PC-9 (cell line): ENCODE data around the gene MAFB. TPM values are rescaled to one million over a fixed set of nuclear protein-coding genes. Genes with fewer than 3 reads are reported as not detected.
A peak's percentile ranks its signal among the peaks of the same experiment; 100 is the strongest.

Experiments used
- BruUV-seq: library from RNA; stranded (reverse); fragments of 400-500 nt; replicated peaks from 2 replicates; lab custom pipeline; 2021; lab: Mats Ljungman, UMichigan
- CTCF ChIA-PET: fragments of 300-600 bp; sonication (Branson Sonifier 250); formaldehyde crosslinking; loops from one replicate; lab custom pipeline; 2022; ENCODE audit warnings: antibody characterized with exemption; lab: Charles Lee
- POLR2A ChIA-PET: fragments of 300-600 bp; sonication (Branson Sonifier 250); formaldehyde crosslinking; loops from one replicate; lab custom pipeline; 2022; ENCODE audit warnings: antibody characterized with exemption; ENCODE audit not compliant: unreplicated experiment; lab: Charles Lee
- DNase-seq, 2 experiments: peaks; one replicate each; pipeline versions ENCODE4 v3.0.0 to v3.0.0-alpha.2; 2015 to 2022; ENCODE audit warnings: mixed read lengths in 1 of 2
- H2AFZ ChIP-seq: fragments of 200-600 bp; sonication (generic); 2 replicates; pipeline ENCODE4 v1.8.1; 2017; ENCODE audit warnings: antibody characterized with exemption
- H3F3A ChIP-seq: fragments of 200-600 bp; sonication (generic); 2 replicates; pipeline ENCODE4 v1.8.1; 2017; ENCODE audit warnings: antibody characterized with exemption, mild to moderate bottlenecking, low read depth; ENCODE audit not compliant: insufficient read depth
- H3K27ac ChIP-seq: fragments of 200-600 bp; sonication (generic); 2 replicates; pipeline ENCODE4 v1.6.1; 2016; ENCODE audit warnings: mixed run types
- H3K27me3 ChIP-seq: fragments of 200-600 bp; sonication (generic); 2 replicates; pipeline ENCODE4 v1.6.1; 2016; ENCODE audit warnings: low read depth, mixed run types; ENCODE audit not compliant: insufficient read depth
- H3K36me3 ChIP-seq: fragments of 200-600 bp; sonication (generic); 2 replicates; pipeline ENCODE4 v1.6.1; 2016; ENCODE audit warnings: low read depth, mixed run types
- H3K4me1 ChIP-seq: fragments of 200-600 bp; sonication (generic); replicated peaks from 2 replicates; pipeline ENCODE4 v1.6.1; 2016; ENCODE audit warnings: mixed run types; ENCODE audit not compliant: insufficient read depth
- H3K4me2 ChIP-seq: fragments of 200-600 bp; sonication (generic); 2 replicates; pipeline ENCODE4 v1.6.1; 2017; ENCODE audit warnings: mixed run types
- H3K4me3 ChIP-seq: fragments of 200-600 bp; sonication (generic); 2 replicates; pipeline ENCODE4 v1.6.1; 2016; ENCODE audit warnings: mixed run types
- H3K79me2 ChIP-seq: fragments of 200-600 bp; sonication (generic); 2 replicates; pipeline ENCODE4 v1.6.1; 2017; ENCODE audit warnings: low read depth, mixed run types
- H3K9me2 ChIP-seq: fragments of 200-600 bp; sonication (generic); 2 replicates; pipeline ENCODE4 v1.8.1; 2017; ENCODE audit warnings: mild to moderate bottlenecking; ENCODE audit not compliant: insufficient read depth
- H3K9me3 ChIP-seq: fragments of 200-600 bp; sonication (generic); 2 replicates; pipeline ENCODE4 v1.8.1; 2016; ENCODE audit warnings: low read depth; ENCODE audit not compliant: insufficient read depth
- H4K20me1 ChIP-seq: fragments of 200-600 bp; sonication (generic); 2 replicates; pipeline ENCODE4 v1.8.1; 2017; ENCODE audit not compliant: insufficient read depth
- EZH2 ChIP-seq: fragments of 200-600 bp; sonication (generic); IDR thresholded peaks from 2 replicates; pipeline ENCODE4 v1.8.0; 2017; ENCODE audit warnings: antibody characterized with exemption, low read depth
- intact Hi-C: fragments of 100-400 bp; cut with micrococcal nuclease; formaldehyde crosslinking; loops from one replicate; pipeline ENCODE4 v1.10.0; 2022; ENCODE audit not compliant: unreplicated experiment
- total RNA-seq: library from RNA; stranded (reverse); gene quantifications from 2 replicates; pipeline ENCODE4 v1.2.3, GENCODE V29; 2021
- TF ChIP-seq, protein P1 (sequence below): fragments of 200-600 bp; sonication (generic); conservative IDR thresholded peaks from 2 replicates; pipeline ENCODE4 v1.6.1; 2017; ENCODE audit warnings: mixed run types, antibody characterized with exemption, mild to moderate bottlenecking, moderate library complexity

Gene MAFB
- total RNA-seq, 1 experiment from 2014 or later = not detected

GRCh38 chr20:40690836-40691565 is 2.0 kb upstream of the MAFB start:
- DNase-seq = no peak
- intact Hi-C loops = no loop called here
- Histone ChIP-seq H3K4me3 (no peak overlapping the region), H2AFZ (no peak overlapping the region), H4K20me1 (no peaks in the 10 kb centered on the region), H3K4me1 (no peaks in the 10 kb centered on the region), H3K79me2 (no peaks in the 10 kb centered on the region), H3K4me2 (no peak overlapping the region), H3K36me3 (no peaks in the 10 kb centered on the region), H3K9me2 (no peaks in the 10 kb centered on the region), H3K27me3 (peaks cover 51% of the 10 kb centered on the region), H3K9me3 (no peaks in the 10 kb centered on the region), H3F3A (no peaks in the 10 kb centered on the region), H3K27ac (no peak overlapping the region)
- CTCF ChIA-PET = no interaction called here
- POLR2A ChIA-PET = no interaction called here
- TF ChIP-seq EZH2 = no peak
- TF ChIP-seq, protein P1, sequence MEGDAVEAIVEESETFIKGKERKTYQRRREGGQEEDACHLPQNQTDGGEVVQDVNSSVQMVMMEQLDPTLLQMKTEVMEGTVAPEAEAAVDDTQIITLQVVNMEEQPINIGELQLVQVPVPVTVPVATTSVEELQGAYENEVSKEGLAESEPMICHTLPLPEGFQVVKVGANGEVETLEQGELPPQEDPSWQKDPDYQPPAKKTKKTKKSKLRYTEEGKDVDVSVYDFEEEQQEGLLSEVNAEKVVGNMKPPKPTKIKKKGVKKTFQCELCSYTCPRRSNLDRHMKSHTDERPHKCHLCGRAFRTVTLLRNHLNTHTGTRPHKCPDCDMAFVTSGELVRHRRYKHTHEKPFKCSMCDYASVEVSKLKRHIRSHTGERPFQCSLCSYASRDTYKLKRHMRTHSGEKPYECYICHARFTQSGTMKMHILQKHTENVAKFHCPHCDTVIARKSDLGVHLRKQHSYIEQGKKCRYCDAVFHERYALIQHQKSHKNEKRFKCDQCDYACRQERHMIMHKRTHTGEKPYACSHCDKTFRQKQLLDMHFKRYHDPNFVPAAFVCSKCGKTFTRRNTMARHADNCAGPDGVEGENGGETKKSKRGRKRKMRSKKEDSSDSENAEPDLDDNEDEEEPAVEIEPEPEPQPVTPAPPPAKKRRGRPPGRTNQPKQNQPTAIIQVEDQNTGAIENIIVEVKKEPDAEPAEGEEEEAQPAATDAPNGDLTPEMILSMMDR = no peak
- BruUV-seq = no TSS peak

- Histone ChIP-seq H3F3A (no peaks in the 10 kb centered on the region), H3K79me2 (no peaks in the 10 kb centered on the region), H3K9me3 (no peaks in the 10 kb centered on the region), H2AFZ (no peak overlapping the region), H3K27ac (no peak overlapping the region), H3K4me1 (no peaks in the 10 kb centered on the region), H3K4me3 (no peak overlapping the region), H3K36me3 (no peaks in the 10 kb centered on the region), H3K27me3 (peaks cover 59% of the 10 kb centered on the region), H3K9me2 (no peaks in the 10 kb centered on the region), H3K4me2 (no peak overlapping the region), H4K20me1 (no peaks in the 10 kb centered on the region)
- intact Hi-C loops = no loop called here
- CTCF ChIA-PET = no interaction called here
- no TSS peak for BruUV-seq
- DNase-seq = peak in 1 of 2 experiments; percentile 40
- POLR2A ChIA-PET = no interaction called here
- TF ChIP-seq, protein P1 = peak; percentile 38; the same call in 1 of the 2 replicates
- TF ChIP-seq EZH2 = no peak
Measured at GRCh38 chr20:40689943-40690835, 1.2 kb upstream of the MAFB start.

DNA sequence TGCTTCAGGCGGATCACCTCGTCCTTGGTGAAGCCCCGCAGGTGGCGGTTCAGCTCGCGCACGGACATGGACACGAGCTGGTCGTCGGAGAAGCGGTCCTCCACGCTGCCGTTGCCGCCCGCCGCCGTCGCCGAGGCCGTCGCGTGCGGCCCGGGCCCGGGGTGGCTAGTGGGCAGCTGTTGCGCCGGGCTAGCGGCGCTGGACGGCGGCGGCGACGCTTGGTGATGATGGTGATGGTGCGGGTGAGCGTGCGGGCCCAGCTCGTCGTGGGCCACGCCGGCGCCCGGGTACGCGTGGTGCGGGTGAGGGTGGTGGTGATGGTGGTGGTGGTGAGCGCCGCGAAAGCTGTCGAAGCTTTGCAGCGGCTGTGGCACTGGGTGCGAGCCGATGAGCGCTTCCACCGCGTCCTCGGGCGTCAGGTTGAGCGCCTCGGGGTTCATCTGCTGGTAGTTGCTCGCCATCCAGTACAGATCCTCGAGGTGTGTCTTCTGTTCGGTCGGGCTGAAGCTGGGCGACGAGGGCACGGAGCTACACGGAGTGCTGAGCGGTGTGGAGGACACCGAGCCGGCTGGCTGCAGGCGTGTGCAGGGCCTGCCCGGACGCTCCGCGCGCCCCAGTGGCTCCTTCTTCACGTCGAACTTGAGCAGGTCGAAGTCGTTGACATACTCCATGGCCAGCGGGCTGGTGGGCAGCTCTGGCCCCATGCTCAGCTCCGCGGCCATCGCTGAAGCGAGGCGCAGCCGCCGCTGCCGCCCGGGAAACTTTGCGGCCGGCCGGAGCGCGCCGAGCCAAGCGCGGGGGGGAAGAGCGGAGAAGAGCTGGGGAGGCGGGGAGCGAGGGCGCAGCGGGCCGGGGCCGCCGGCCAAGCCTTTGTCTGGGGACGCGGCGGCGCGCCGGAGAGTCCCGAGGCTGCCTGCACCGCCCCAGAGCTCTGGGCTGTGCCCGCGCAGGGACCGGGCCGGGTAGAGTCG is 622 bp downstream of the MAFB start:
- Histone ChIP-seq H3K4me2 (no peak overlapping the region), H3K4me3 (no peak overlapping the region), H3K79me2 (no peaks in the 10 kb centered on the region), H2AFZ (no peak overlapping the region), H3K27ac (no peak overlapping the region), H3K9me2 (no peaks in the 10 kb centered on the region), H3K9me3 (no peaks in the 10 kb centered on the region), H4K20me1 (no peaks in the 10 kb centered on the region), H3K27me3 (peaks cover 61% of the 10 kb centered on the region), H3K36me3 (no peaks in the 10 kb centered on the region), H3F3A (no peaks in the 10 kb centered on the region), H3K4me1 (no peaks in the 10 kb centered on the region)
- no peak for DNase-seq
- POLR2A ChIA-PET = no interaction called here
- intact Hi-C loops = no loop called here
- CTCF ChIA-PET = no interaction called here
- TF ChIP-seq, protein P1 = no peak
- no peak for TF ChIP-seq EZH2
- no TSS peak for BruUV-seq
